Vagina (tissue), 2 donors: ENCODE data around the gene ELL2. TPM values are rescaled to one million over a fixed set of nuclear protein-coding genes. Genes with fewer than 3 reads are reported as not detected.

Experiments
- DNase-seq, 2 donors: peaks; one replicate each; pipeline ENCODE4 v3.0.0-alpha.2; 2017; ENCODE audit errors: extremely low spot score in 2 of 2
- H3K27ac ChIP-seq: fragments of 200-600 bp; sonication (generic); one replicate; pipeline ENCODE4 v1.5.1; 2019
- H3K27me3 ChIP-seq: fragments of 200-600 bp; sonication (generic); one replicate; pipeline ENCODE4 v1.5.1; 2019
- H3K36me3 ChIP-seq, 2 donors: fragments of 200-600 bp; sonication (generic); one replicate each; pipeline ENCODE4 v1.5.1; 2017 to 2019
- H3K4me1 ChIP-seq: fragments of 200-600 bp; sonication (generic); one replicate; pipeline ENCODE4 v1.5.1; 2019
- H3K4me3 ChIP-seq, 2 donors: fragments of 200-600 bp; sonication (generic); 1 replicate in 1 of 2; 2 replicates in 1 of 2; pipeline ENCODE4 v1.5.1; 2016 to 2019
- H3K9me3 ChIP-seq: fragments of 200-600 bp; sonication (generic); one replicate; pipeline ENCODE4 v1.5.1; 2019
- CTCF ChIP-seq, 3 experiments: fragments of 450-650 bp in 2 of 3; fragments of 200-600 bp in 1 of 3; sonication (generic) in 1 of 3; IDR thresholded peaks; one replicate each; pipeline ENCODE4 v1.5.1; 2017 to 2019; ENCODE audit warnings: antibody characterized with exemption in 3 of 3, mild to moderate bottlenecking in 2 of 3, moderate library complexity in 2 of 3
- POLR2A ChIP-seq, 2 donors: fragments of 450-650 bp; IDR thresholded peaks; one replicate each; pipeline ENCODE4 v1.6.1; 2017; ENCODE audit warnings: antibody characterized with exemption in 2 of 2, mild to moderate bottlenecking in 2 of 2, moderate library complexity in 2 of 2
- POLR2AphosphoS5 ChIP-seq, 2 donors: sonication (generic); formaldehyde crosslinking; IDR thresholded peaks; one replicate each; pipeline ENCODE4 v1.9.0; 2017; ENCODE audit warnings: antibody characterized with exemption in 2 of 2, mild to moderate bottlenecking in 2 of 2, low read depth in 1 of 2; ENCODE audit not compliant: insufficient read depth in 1 of 2
- intact Hi-C: fragments of 100-400 bp; cut with DNase I; formaldehyde crosslinking; loops from one replicate; pipeline ENCODE4 v1.15.1; 2023
- total RNA-seq: library from RNA; depleted of rRNA; stranded (reverse); fragments of >200 nt; gene quantifications from one replicate; pipeline ENCODE4 v1.2.3, GENCODE V29; 2016

Gene ELL2
- total RNA-seq, 1 donor from 2014 or later: 113 TPM

DNA sequence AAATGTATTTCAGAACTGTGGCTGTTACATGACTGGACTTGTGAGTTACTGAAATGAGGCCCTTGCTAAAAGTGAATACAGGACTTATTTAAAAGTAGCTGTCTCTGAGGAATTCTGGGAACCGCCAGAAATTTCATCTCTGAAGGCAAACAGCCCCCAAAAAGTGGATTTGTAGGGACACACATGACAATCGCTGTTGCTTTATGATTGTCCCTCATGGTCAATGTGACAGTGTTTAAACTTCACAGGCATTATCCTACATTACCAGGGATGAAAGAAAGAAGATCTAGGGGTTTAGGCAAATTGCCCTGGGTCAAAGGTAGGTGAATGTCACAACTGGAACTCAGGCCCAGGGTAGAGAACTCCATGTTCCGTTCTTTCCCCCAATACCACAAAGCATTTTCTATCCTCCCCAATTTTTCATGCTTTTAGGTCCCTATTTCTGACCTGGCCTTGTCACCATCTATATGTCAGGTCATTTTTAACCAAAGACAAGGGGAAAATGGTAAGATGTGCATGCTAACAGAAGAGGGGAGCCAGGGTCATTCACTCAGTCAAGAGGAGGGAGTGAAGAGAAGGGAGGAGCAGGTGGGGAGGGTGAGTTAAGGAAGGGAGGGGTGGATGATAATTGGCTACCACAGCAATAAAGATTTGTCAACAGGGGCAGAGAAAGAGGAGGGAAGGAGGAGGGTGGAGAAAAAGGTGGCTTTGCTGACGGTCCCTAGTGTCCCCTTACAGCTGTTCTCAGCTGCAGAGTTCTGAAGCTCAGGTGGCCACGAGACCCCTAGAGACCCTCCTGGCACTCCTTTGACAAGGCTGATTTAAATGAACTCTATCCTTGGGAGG lies 81.3 kb downstream of the ELL2 start:
- H3K9me3 ChIP-seq: no peaks in the 10 kb centered on the region
- no peaks in the 10 kb centered on the region for H3K27me3 ChIP-seq
- intact Hi-C loops: no loop called here
- H3K4me1 ChIP-seq: peaks cover 38% of the 10 kb centered on the region
- no peak for TF ChIP-seq POLR2AphosphoS5 (IDR thresholded peaks at IDR 0.05; ENCODE audit: insufficient read depth in 1 of 2, low read depth in 1 of 2)
- TF ChIP-seq CTCF (IDR thresholded peaks at IDR 0.05): no peak
- TF ChIP-seq POLR2A (IDR thresholded peaks at IDR 0.05): no peak
- H3K4me3 ChIP-seq: no peak overlapping the region
- no peak overlapping the region for H3K27ac ChIP-seq
- no peak for DNase-seq
- H3K36me3 ChIP-seq: no peaks in the 10 kb centered on the region

DNA sequence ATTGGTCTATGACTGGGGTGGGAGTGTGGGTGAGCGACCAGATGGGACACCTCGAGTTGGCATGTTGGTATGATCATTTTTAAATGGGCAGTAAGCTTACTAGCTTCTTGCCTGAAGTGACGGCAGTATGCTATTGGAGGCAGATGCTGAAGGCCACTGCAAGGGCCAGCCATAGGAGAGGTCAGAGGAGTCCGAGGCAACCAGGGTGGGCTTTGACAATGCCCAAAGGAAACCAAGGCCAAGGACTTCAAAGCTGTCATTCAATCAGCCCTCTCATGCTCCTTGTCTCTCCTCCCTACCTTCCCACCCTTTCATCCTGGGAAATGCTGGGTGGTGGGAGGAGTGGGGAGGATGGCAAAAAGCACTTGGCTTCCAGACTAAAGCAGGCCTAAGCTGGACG lies 82.0 kb downstream of the ELL2 start:
- Histone ChIP-seq H3K4me1 (peaks cover 36% of the 10 kb centered on the region), H3K9me3 (no peaks in the 10 kb centered on the region), H3K4me3 (no peak overlapping the region), H3K36me3 (no peaks in the 10 kb centered on the region), H3K27ac (no peak overlapping the region), H3K27me3 (no peaks in the 10 kb centered on the region)
- DNase-seq: no peak
- intact Hi-C loops: no loop called here
- TF ChIP-seq POLR2AphosphoS5 (IDR thresholded peaks at IDR 0.05; ENCODE audit: insufficient read depth in 1 of 2, low read depth in 1 of 2) (no peak), POLR2A (IDR thresholded peaks at IDR 0.05) (no peak), CTCF (IDR thresholded peaks at IDR 0.05) (no peak)

- no peaks in the 10 kb centered on the region for H3K27me3 ChIP-seq
- H3K4me3 ChIP-seq: no peak overlapping the region
Observed at GRCh38 chr5:95878417-95879323, 83.0 kb downstream of the ELL2 start.

GRCh38 chr5:95876782-95877181 lies 84.9 kb downstream of the ELL2 start:
- H3K27ac ChIP-seq: no peak overlapping the region
- H3K9me3 ChIP-seq: no peaks in the 10 kb centered on the region
- H3K27me3 ChIP-seq: no peaks in the 10 kb centered on the region
- DNase-seq: no peak
- intact Hi-C loops: no loop called here
- H3K36me3 ChIP-seq: no peaks in the 10 kb centered on the region
- H3K4me1 ChIP-seq: peaks cover 11% of the 10 kb centered on the region
- no peak overlapping the region for H3K4me3 ChIP-seq
- no peak for TF ChIP-seq CTCF (IDR thresholded peaks at IDR 0.05)

More at GRCh38 chr5:95878417-95879323, 83.0 kb downstream of the ELL2 start:
- no peak for DNase-seq
- Histone ChIP-seq H3K9me3 (no peaks in the 10 kb centered on the region), H3K27ac (no peak overlapping the region), H3K36me3 (no peaks in the 10 kb centered on the region), H3K4me1 (peaks cover 28% of the 10 kb centered on the region)
- TF ChIP-seq CTCF (IDR thresholded peaks at IDR 0.05): no peak
- intact Hi-C loops: no loop called here

GRCh38 chr5:95874246-95874645 lies 87.4 kb downstream of the ELL2 start:
- Histone ChIP-seq H3K36me3 (no peaks in the 10 kb centered on the region), H3K9me3 (no peaks in the 10 kb centered on the region), H3K4me1 (no peaks in the 10 kb centered on the region), H3K4me3 (no peak overlapping the region), H3K27me3 (no peaks in the 10 kb centered on the region), H3K27ac (no peak overlapping the region)
- no peak for TF ChIP-seq POLR2AphosphoS5 (IDR thresholded peaks at IDR 0.05; ENCODE audit: insufficient read depth in 1 of 2, low read depth in 1 of 2)
- no peak for TF ChIP-seq CTCF (IDR thresholded peaks at IDR 0.05)
- TF ChIP-seq POLR2A (IDR thresholded peaks at IDR 0.05): no peak
- intact Hi-C loops: no loop called here
- DNase-seq: no peak
